Right atrium auricular region (tissue), 2 donors: Measurements from ENCODE around the gene ZBTB49. TPM values are rescaled to one million over a fixed set of nuclear protein-coding genes. Genes with fewer than 3 reads are reported as not detected.

ENCODE experiments used
- DNase-seq: peaks from one replicate; pipeline ENCODE4 v3.0.0-alpha.2; 2019; ENCODE audit warnings: low spot score
- H3K27ac ChIP-seq, 2 donors: fragments of 200-600 bp; sonication (generic); 1 replicate in 1 of 2; 2 replicates in 1 of 2; pipeline ENCODE4 v1.5.1; 2016 to 2019
- H3K27me3 ChIP-seq, 2 donors: fragments of 200-600 bp; sonication (generic); one replicate each; pipeline versions ENCODE4 v1.5.1 to v1.6.0; 2017 to 2019
- H3K36me3 ChIP-seq: fragments of 200-600 bp; sonication (generic); one replicate; pipeline ENCODE4 v1.5.1; 2016
- H3K4me1 ChIP-seq, 2 donors: fragments of 200-600 bp; sonication (generic); one replicate each; pipeline versions ENCODE4 v1.5.1 to v1.6.0; 2017 to 2019
- H3K4me3 ChIP-seq, 2 donors: fragments of 200-600 bp; sonication (generic); 1 replicate in 1 of 2; 2 replicates in 1 of 2; pipeline ENCODE4 v1.5.1; 2017 to 2019; ENCODE audit warnings: mild to moderate bottlenecking in 1 of 2, moderate library complexity in 1 of 2
- H3K9me3 ChIP-seq, 2 donors: fragments of 200-600 bp; sonication (generic); one replicate each; pipeline ENCODE4 v1.5.1; 2019
- total RNA-seq, 2 donors: library from RNA; depleted of rRNA; stranded (reverse); fragments of >200 nt; gene quantifications; one replicate each; pipeline ENCODE4 v1.1.0, GENCODE V29; 2016
- TF ChIP-seq, protein P1 (sequence below), 2 donors: fragments of 200-600 bp; sonication (generic); IDR thresholded peaks; one replicate each; pipeline ENCODE4 v1.5.1; 2019; ENCODE audit warnings: antibody characterized with exemption in 2 of 2

Gene ZBTB49
- total RNA-seq, 2 donors from 2014 or later, result 4.7 to 12.9 TPM

GRCh38 chr4:4271912-4272311 lies 18.1 kb upstream of the ZBTB49 start:
- H3K4me1 ChIP-seq, result no peaks in the 10 kb centered on the region
- TF ChIP-seq, protein P1, sequence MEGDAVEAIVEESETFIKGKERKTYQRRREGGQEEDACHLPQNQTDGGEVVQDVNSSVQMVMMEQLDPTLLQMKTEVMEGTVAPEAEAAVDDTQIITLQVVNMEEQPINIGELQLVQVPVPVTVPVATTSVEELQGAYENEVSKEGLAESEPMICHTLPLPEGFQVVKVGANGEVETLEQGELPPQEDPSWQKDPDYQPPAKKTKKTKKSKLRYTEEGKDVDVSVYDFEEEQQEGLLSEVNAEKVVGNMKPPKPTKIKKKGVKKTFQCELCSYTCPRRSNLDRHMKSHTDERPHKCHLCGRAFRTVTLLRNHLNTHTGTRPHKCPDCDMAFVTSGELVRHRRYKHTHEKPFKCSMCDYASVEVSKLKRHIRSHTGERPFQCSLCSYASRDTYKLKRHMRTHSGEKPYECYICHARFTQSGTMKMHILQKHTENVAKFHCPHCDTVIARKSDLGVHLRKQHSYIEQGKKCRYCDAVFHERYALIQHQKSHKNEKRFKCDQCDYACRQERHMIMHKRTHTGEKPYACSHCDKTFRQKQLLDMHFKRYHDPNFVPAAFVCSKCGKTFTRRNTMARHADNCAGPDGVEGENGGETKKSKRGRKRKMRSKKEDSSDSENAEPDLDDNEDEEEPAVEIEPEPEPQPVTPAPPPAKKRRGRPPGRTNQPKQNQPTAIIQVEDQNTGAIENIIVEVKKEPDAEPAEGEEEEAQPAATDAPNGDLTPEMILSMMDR (IDR thresholded peaks at IDR 0.05), result no peak
- H3K27ac ChIP-seq, result no peak overlapping the region
- DNase-seq, result no peak
- peaks cover 35% of the 10 kb centered on the region for H3K36me3 ChIP-seq
- H3K4me3 ChIP-seq, result no peak overlapping the region
- H3K27me3 ChIP-seq, result no peaks in the 10 kb centered on the region
- no peaks in the 10 kb centered on the region for H3K9me3 ChIP-seq

GRCh38 chr4:4274226-4274625 lies 15.8 kb upstream of the ZBTB49 start:
- H3K36me3 ChIP-seq, result peaks cover 46% of the 10 kb centered on the region
- no peak for DNase-seq
- no peaks in the 10 kb centered on the region for H3K27me3 ChIP-seq
- no peak overlapping the region for H3K27ac ChIP-seq
- no peaks in the 10 kb centered on the region for H3K9me3 ChIP-seq
- H3K4me3 ChIP-seq, result no peak overlapping the region
- TF ChIP-seq, protein P1 (IDR thresholded peaks at IDR 0.05), result no peak
- no peaks in the 10 kb centered on the region for H3K4me1 ChIP-seq

- TF ChIP-seq, protein P1 (IDR thresholded peaks at IDR 0.05), result no peak
- H3K27ac ChIP-seq, result no peak overlapping the region
- no peak overlapping the region for H3K4me3 ChIP-seq
- no peaks in the 10 kb centered on the region for H3K27me3 ChIP-seq
- no peak for DNase-seq
- no peaks in the 10 kb centered on the region for H3K4me1 ChIP-seq
- H3K36me3 ChIP-seq, result peaks cover 62% of the 10 kb centered on the region
- H3K9me3 ChIP-seq, result no peaks in the 10 kb centered on the region
Observed at GRCh38 chr4:4277531-4277930, 12.5 kb upstream of the ZBTB49 start.

DNA sequence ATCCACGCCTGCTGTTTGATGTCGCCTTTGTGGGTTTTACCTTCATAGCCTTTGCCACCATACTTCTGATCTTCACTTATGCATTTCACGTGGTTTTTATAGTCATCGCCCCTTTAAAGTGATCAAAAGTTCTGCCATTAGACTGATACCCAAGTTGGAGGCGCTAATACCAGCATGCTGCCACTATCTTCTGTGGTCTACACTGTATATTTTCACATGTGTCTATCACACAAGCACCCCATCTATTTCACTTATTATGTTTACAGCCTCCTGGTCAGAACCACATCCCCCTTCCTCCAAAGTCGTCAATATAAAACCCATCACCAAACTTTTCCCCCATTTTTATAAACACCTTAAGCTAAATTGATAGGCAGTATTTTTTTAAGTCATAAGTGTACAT lies 8.3 kb upstream of the ZBTB49 start:
- peaks cover 40% of the 10 kb centered on the region for H3K36me3 ChIP-seq
- DNase-seq, result no peak
- TF ChIP-seq, protein P1 (IDR thresholded peaks at IDR 0.05), result no peak
- H3K27ac ChIP-seq, result no peak overlapping the region
- H3K4me3 ChIP-seq, result no peak overlapping the region
- peaks cover 0 to 21% of the 10 kb centered on the region in 2 donors for H3K4me1 ChIP-seq
- no peaks in the 10 kb centered on the region for H3K27me3 ChIP-seq
- H3K9me3 ChIP-seq, result no peaks in the 10 kb centered on the region

DNA sequence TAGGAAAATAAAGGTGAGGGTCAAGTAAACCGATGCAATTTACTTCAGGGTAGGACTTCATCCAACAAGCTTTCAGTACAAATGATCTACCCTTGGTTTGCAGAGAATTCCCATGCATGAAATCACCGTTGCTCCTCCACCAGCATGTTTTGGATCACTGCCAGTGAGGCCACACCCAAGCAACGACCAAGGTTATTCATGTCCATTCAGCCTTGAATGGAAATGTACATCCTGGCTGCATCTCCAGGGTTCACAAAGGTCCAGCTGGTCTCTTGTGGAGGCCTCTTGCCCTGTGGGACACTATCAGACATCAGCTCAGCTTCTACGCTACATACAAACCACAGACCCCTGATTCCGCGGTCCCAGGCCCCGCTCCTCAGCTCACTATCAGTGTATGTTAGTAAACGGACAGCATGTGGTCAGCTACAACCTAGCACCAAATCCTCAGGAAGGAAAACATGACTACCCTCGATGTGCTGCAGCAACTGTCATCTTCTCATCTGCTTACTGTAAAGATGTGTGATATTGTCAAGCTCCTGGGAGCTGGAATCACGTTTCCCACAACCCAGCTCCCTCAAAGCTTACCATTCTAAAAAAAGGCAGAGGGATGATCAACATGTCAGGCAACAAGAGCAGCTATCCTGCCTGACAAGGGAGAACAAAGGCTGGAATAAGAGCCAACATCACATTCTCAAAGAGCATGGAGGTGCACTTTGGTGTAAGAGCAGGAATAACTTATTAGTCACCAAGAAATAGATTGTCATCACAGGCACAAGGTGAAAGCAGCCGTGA lies 5.0 kb upstream of the ZBTB49 start:
- no peak for DNase-seq
- no peak overlapping the region for H3K4me3 ChIP-seq
- H3K4me1 ChIP-seq, result peaks cover 0 to 33% of the 10 kb centered on the region in 2 donors
- H3K36me3 ChIP-seq, result peaks cover 23% of the 10 kb centered on the region
- no peaks in the 10 kb centered on the region for H3K27me3 ChIP-seq
- peak overlapping the region; percentile 61 to 69 for H3K27ac ChIP-seq
- TF ChIP-seq, protein P1 (IDR thresholded peaks at IDR 0.05), result no peak
- H3K9me3 ChIP-seq, result no peaks in the 10 kb centered on the region

DNA sequence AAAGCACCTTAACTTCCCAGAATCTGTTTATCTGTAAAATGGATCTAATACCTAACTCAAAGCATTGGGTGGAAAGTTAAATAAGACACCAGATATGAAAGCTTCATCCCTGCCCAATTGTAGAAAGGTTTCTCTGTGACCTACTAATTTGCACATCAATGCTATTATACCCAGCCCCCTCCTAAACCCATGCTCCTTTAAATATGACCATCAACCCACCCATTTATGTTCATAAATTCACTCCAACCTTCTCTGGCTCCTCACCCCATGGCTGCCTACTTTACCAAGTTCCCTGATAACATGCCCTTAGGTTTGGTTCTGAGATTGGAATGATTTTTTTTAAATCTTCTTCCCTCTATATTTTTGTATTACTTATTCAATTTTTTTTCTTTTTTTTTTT lies 2.0 kb upstream of the ZBTB49 start:
- Histone ChIP-seq H3K27me3 (no peaks in the 10 kb centered on the region), H3K27ac (no peak overlapping the region), H3K4me3 (no peak overlapping the region), H3K4me1 (peaks cover 0 to 49% of the 10 kb centered on the region in 2 donors), H3K36me3 (peaks cover 2% of the 10 kb centered on the region), H3K9me3 (no peaks in the 10 kb centered on the region)
- TF ChIP-seq, protein P1 (IDR thresholded peaks at IDR 0.05), result no peak
- no peak for DNase-seq
